Liver (tissue), 9 donors: ENCODE measurements around the gene ABCD3. TPM values are rescaled to one million over a fixed set of nuclear protein-coding genes. Genes with fewer than 3 reads are reported as not detected.
A peak's percentile ranks its signal among the peaks of the same experiment; 100 is the strongest.

Experiments
- DNase-seq: peaks from one replicate; pipeline ENCODE4 v3.0.0-alpha.2; 2017; ENCODE audit warnings: low spot score
- H3K27ac ChIP-seq, 2 donors: one replicate each; pipeline ENCODE4 v1.7.0; 2013; ENCODE audit warnings: inconsistent platforms in 2 of 2, low read length in 2 of 2, control low read depth in 1 of 2, low read depth in 1 of 2, mild to moderate bottlenecking in 1 of 2
- H3K27me3 ChIP-seq, 4 donors: one replicate each; pipeline versions ENCODE4 v1.6.1 to v1.7.0; 2013; ENCODE audit warnings: low read length in 3 of 4, inconsistent platforms in 1 of 4, mild to moderate bottlenecking in 1 of 4, moderate library complexity in 1 of 4; ENCODE audit not compliant: control insufficient read depth in 4 of 4, insufficient read depth in 4 of 4
- H3K36me3 ChIP-seq, 4 donors: one replicate each; pipeline versions ENCODE4 v1.6.1 to v1.7.0; 2013; ENCODE audit warnings: low read length in 3 of 4, mild to moderate bottlenecking in 3 of 4, low read depth in 1 of 4, moderate library complexity in 1 of 4; ENCODE audit not compliant: control insufficient read depth in 4 of 4, insufficient read depth in 3 of 4
- H3K4me1 ChIP-seq, 4 donors: one replicate each; pipeline versions ENCODE4 v1.6.1 to v1.7.0; 2013; ENCODE audit warnings: low read length in 3 of 4, mild to moderate bottlenecking in 3 of 4, moderate library complexity in 1 of 4; ENCODE audit not compliant: control insufficient read depth in 4 of 4, insufficient read depth in 4 of 4
- H3K4me3 ChIP-seq, 3 donors: one replicate each; pipeline versions ENCODE4 v1.6.1 to v1.7.0; 2013; ENCODE audit warnings: low read length in 3 of 3, control low read depth in 1 of 3, low read depth in 1 of 3, mild to moderate bottlenecking in 1 of 3
- H3K9ac ChIP-seq, 2 donors: one replicate each; pipeline ENCODE4 v1.7.0; 2013; ENCODE audit warnings: low read length in 2 of 2, mild to moderate bottlenecking in 2 of 2, moderate library complexity in 2 of 2, control low read depth in 1 of 2, low read depth in 1 of 2
- H3K9me3 ChIP-seq, 4 donors: one replicate each; pipeline versions ENCODE4 v1.6.1 to v1.7.0; 2013; ENCODE audit warnings: low read length in 3 of 4; ENCODE audit not compliant: control insufficient read depth in 4 of 4
- ATF3 ChIP-seq: IDR thresholded peaks from 2 replicates; pipeline ENCODE4 v1.6.1; 2016; ENCODE audit warnings: antibody characterized with exemption
- CTCF ChIP-seq: fragments of 150-350 bp; IDR thresholded peaks from 2 replicates; pipeline ENCODE4 v1.5.1; 2017; ENCODE audit warnings: improper control_type of control experiment, low read depth, low read length; ENCODE audit not compliant: missing input control
- EGR1 ChIP-seq, 2 donors: IDR thresholded peaks; 2 replicates each; pipeline ENCODE4 v1.6.1; 2016 to 2018; ENCODE audit warnings: antibody characterized with exemption in 2 of 2, low read depth in 2 of 2
- FOXA1 ChIP-seq: IDR thresholded peaks from 2 replicates; pipeline ENCODE4 v1.6.1; 2016; ENCODE audit warnings: antibody characterized with exemption
- FOXA2 ChIP-seq: IDR thresholded peaks from 2 replicates; pipeline ENCODE4 v1.6.1; 2016; ENCODE audit warnings: antibody characterized with exemption
- GABPA ChIP-seq, 2 donors: IDR thresholded peaks in 1 of 2; conservative IDR thresholded peaks in 1 of 2; 2 replicates each; pipeline ENCODE4 v1.6.1; 2016; ENCODE audit warnings: antibody characterized with exemption in 2 of 2, mild to moderate bottlenecking in 1 of 2, moderate library complexity in 1 of 2
- HNF4A ChIP-seq, 2 donors: conservative IDR thresholded peaks; 2 replicates each; pipeline ENCODE4 v1.6.1; 2016; ENCODE audit warnings: antibody characterized with exemption in 2 of 2, mild to moderate bottlenecking in 2 of 2
- HNF4G ChIP-seq: IDR thresholded peaks from 2 replicates; pipeline ENCODE4 v1.6.1; 2016; ENCODE audit warnings: antibody characterized with exemption
- JUND ChIP-seq, 2 donors: IDR thresholded peaks; 2 replicates each; pipeline ENCODE4 v1.6.1; 2016; ENCODE audit warnings: antibody characterized with exemption in 2 of 2
- NR2F2 ChIP-seq: IDR thresholded peaks from 2 replicates; pipeline ENCODE4 v1.6.1; 2016; ENCODE audit warnings: antibody characterized with exemption
- RAD21 ChIP-seq, 2 donors: IDR thresholded peaks; 2 replicates each; pipeline ENCODE4 v1.6.1; 2016; ENCODE audit warnings: antibody characterized with exemption in 2 of 2, mild to moderate bottlenecking in 2 of 2
- RXRA ChIP-seq, 2 donors: IDR thresholded peaks; 2 replicates each; pipeline ENCODE4 v1.6.1; 2017 to 2018; ENCODE audit warnings: antibody characterized with exemption in 2 of 2, mild to moderate bottlenecking in 1 of 2
- SP1 ChIP-seq: IDR thresholded peaks from 2 replicates; pipeline ENCODE4 v1.6.1; 2018; ENCODE audit warnings: antibody characterized with exemption, mild to moderate bottlenecking
- TAF1 ChIP-seq: conservative IDR thresholded peaks from 2 replicates; pipeline ENCODE4 v1.6.1; 2016; ENCODE audit warnings: antibody characterized with exemption, mild to moderate bottlenecking
- YY1 ChIP-seq: IDR thresholded peaks from 2 replicates; pipeline ENCODE4 v1.6.1; 2016; ENCODE audit warnings: antibody characterized with exemption, mild to moderate bottlenecking
- WGBS: extraction: QIAGEN DNeasy Blood & Tissue Kit; methylation state at CpG from one replicate; pipeline ENCODE4 v1.1.7; 2013; 5-methylcytosine and 5-hydroxymethylcytosine counted together
- polyA plus RNA-seq, 2 donors: library from polyadenylated mRNA; stranded (reverse) in 1 of 2; unstranded in 1 of 2; fragments of 200-250 nt in 1 of 2; fragments of >200 nt in 1 of 2; fragmentation: Nextera tagmentation in 1 of 2; extraction: Ambion mirVana in 1 of 2; gene quantifications; one replicate each; pipeline versions ENCODE4 v1.2.1 to v1.2.3, GENCODE V29; 2013 to 2015
- total RNA-seq, 2 donors: library from RNA; depleted of rRNA; stranded (reverse); fragments of >200 nt; gene quantifications; one replicate each; pipeline ENCODE4 v1.2.3, GENCODE V29; 2014
- TF ChIP-seq, protein P1 (sequence below): IDR thresholded peaks from 2 replicates; pipeline ENCODE4 v1.6.1; 2016; ENCODE audit warnings: antibody characterized with exemption
- TF ChIP-seq, protein P2 (sequence below): IDR thresholded peaks from 2 replicates; pipeline ENCODE4 v1.6.1; 2016; ENCODE audit warnings: antibody characterized with exemption
- TF ChIP-seq, protein P3 (sequence below): IDR thresholded peaks from 2 replicates; pipeline ENCODE4 v1.6.1; 2016; ENCODE audit warnings: antibody characterized with exemption, mild to moderate bottlenecking
- donor health status: healthy.
- donor health status: healthy.
- donor health status: healthy.
- donor health status: healthy.
- donor health status: healthy.

The ABCD3 gene
- total and polyA plus RNA-seq, 4 donors: 49.2 to 133 (median 62.5) TPM

GRCh38 chr1:94382201-94382600 lies 36.0 kb upstream of the ABCD3 start:
- no peak overlapping the region for H3K4me3 ChIP-seq
- no peak for DNase-seq
- H3K9me3 ChIP-seq: no peaks in the 10 kb centered on the region
- WGBS: 29% methylated on average over 3 of the region's 3 CpGs
- H3K9ac ChIP-seq: no peak overlapping the region
- peaks cover 10 to 54% (median 38%) of the 10 kb centered on the region in 4 donors for H3K4me1 ChIP-seq
- H3K36me3 ChIP-seq: no peaks in the 10 kb centered on the region
- H3K27me3 ChIP-seq: no peaks in the 10 kb centered on the region
- H3K27ac ChIP-seq: peak overlapping the region in 1 of 2 donors; percentile 30
- no peak for TF ChIP-seq TAF1
- TF ChIP-seq GABPA (IDR thresholded peaks at IDR 0.05 in 1 of 2, conservative IDR thresholded peaks at IDR 0.05 in 1 of 2): no peak
- peak in 1 of 2 donors; percentile 33 for TF ChIP-seq RXRA (IDR thresholded peaks at IDR 0.05)
- peak in 1 of 2 donors; percentile 49 for TF ChIP-seq HNF4A (conservative IDR thresholded peaks at IDR 0.05)
- no peak for TF ChIP-seq YY1

- 18% methylated on average over 4 of the region's 4 CpGs for WGBS
- peak overlapping the region in 1 of 2 donors; percentile 36 for H3K9ac ChIP-seq
- H3K27ac ChIP-seq: peak overlapping the region; percentile 24 to 82
- DNase-seq: peak; percentile 41
- H3K36me3 ChIP-seq: no peaks in the 10 kb centered on the region
- TF ChIP-seq RAD21 (IDR thresholded peaks at IDR 0.05) (peak; percentile 60 to 69), NR2F2 (peak; percentile 89), YY1 (peak; percentile 88), CTCF (no peak), HNF4G (peak; percentile 97), HNF4A (conservative IDR thresholded peaks at IDR 0.05) (peak; percentile 98), SP1 (peak; percentile 99), FOXA1 (peak; percentile 82), EGR1 (IDR thresholded peaks at IDR 0.05; ENCODE audit: low read depth in 2 of 2) (peak in 1 of 2 donors; percentile 27), GABPA (IDR thresholded peaks at IDR 0.05 in 1 of 2, conservative IDR thresholded peaks at IDR 0.05 in 1 of 2) (peak in 1 of 2 donors; percentile 47), JUND (IDR thresholded peaks at IDR 0.05) (peak; percentile 86 to 97), RXRA (IDR thresholded peaks at IDR 0.05) (peak; percentile 92 to 98), TAF1 (peak; percentile 67), FOXA2 (peak; percentile 83), ATF3 (peak; percentile 84)
- TF ChIP-seq, protein P1, sequence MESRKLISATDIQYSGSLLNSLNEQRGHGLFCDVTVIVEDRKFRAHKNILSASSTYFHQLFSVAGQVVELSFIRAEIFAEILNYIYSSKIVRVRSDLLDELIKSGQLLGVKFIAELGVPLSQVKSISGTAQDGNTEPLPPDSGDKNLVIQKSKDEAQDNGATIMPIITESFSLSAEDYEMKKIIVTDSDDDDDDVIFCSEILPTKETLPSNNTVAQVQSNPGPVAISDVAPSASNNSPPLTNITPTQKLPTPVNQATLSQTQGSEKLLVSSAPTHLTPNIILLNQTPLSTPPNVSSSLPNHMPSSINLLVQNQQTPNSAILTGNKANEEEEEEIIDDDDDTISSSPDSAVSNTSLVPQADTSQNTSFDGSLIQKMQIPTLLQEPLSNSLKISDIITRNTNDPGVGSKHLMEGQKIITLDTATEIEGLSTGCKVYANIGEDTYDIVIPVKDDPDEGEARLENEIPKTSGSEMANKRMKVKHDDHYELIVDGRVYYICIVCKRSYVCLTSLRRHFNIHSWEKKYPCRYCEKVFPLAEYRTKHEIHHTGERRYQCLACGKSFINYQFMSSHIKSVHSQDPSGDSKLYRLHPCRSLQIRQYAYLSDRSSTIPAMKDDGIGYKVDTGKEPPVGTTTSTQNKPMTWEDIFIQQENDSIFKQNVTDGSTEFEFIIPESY: peak; percentile 78
- TF ChIP-seq, protein P2, sequence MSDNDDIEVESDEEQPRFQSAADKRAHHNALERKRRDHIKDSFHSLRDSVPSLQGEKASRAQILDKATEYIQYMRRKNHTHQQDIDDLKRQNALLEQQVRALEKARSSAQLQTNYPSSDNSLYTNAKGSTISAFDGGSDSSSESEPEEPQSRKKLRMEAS: peak; percentile 85
- TF ChIP-seq, protein P3, sequence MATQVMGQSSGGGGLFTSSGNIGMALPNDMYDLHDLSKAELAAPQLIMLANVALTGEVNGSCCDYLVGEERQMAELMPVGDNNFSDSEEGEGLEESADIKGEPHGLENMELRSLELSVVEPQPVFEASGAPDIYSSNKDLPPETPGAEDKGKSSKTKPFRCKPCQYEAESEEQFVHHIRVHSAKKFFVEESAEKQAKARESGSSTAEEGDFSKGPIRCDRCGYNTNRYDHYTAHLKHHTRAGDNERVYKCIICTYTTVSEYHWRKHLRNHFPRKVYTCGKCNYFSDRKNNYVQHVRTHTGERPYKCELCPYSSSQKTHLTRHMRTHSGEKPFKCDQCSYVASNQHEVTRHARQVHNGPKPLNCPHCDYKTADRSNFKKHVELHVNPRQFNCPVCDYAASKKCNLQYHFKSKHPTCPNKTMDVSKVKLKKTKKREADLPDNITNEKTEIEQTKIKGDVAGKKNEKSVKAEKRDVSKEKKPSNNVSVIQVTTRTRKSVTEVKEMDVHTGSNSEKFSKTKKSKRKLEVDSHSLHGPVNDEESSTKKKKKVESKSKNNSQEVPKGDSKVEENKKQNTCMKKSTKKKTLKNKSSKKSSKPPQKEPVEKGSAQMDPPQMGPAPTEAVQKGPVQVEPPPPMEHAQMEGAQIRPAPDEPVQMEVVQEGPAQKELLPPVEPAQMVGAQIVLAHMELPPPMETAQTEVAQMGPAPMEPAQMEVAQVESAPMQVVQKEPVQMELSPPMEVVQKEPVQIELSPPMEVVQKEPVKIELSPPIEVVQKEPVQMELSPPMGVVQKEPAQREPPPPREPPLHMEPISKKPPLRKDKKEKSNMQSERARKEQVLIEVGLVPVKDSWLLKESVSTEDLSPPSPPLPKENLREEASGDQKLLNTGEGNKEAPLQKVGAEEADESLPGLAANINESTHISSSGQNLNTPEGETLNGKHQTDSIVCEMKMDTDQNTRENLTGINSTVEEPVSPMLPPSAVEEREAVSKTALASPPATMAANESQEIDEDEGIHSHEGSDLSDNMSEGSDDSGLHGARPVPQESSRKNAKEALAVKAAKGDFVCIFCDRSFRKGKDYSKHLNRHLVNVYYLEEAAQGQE: peak; percentile 84
- no peaks in the 10 kb centered on the region for H3K27me3 ChIP-seq
- no peaks in the 10 kb centered on the region for H3K9me3 ChIP-seq
- peaks cover 10 to 50% (median 37%) of the 10 kb centered on the region in 4 donors for H3K4me1 ChIP-seq
- H3K4me3 ChIP-seq: no peak overlapping the region
Observed at GRCh38 chr1:94383966-94384408, 34.2 kb upstream of the ABCD3 start.
